HepG2 (cell line): ENCODE data around the gene IFNA16. TPM values are rescaled to one million over a fixed set of nuclear protein-coding genes. Genes with fewer than 3 reads are reported as not detected.

Source experiments
- ATAC-seq: fragments of 200-7000 bp; cut with Tn5 transposase; 3 replicates; pipeline ENCODE4 v1.9.1; 2020; ENCODE audit warnings: mild to moderate bottlenecking, moderate library complexity
- BruUV-seq: library from RNA; stranded (reverse); fragments of 400-500 nt; replicated peaks from 2 replicates; lab custom pipeline; 2021; lab: Mats Ljungman, UMichigan
- CTCF ChIA-PET: fragments of 300-600 bp; formaldehyde crosslinking; extraction: SDS; loops from one replicate; lab custom pipeline; 2021; ENCODE audit warnings: low total read pairs, inconsistent platforms, low intra/inter-chr PET ratio; lab: Yijun Ruan, JAX
- POLR2A ChIA-PET: fragments of 350-600 bp; sonication (Branson Sonifier 250); formaldehyde crosslinking; loops from one replicate; lab custom pipeline; 2020; ENCODE audit warnings: antibody characterized with exemption, inconsistent platforms; lab: Yijun Ruan, JAX
- DNase-seq: peaks from one replicate; pipeline ENCODE4 v3.0.0-alpha.2; 2015; ENCODE audit warnings: low spot score
- FAIRE-seq: peaks from 3 replicates; lab custom pipeline; 2011; peaks lifted over from hg19 to GRCh38; lab: Jason Lieb, UNC
- H2AFZ ChIP-seq: one replicate; pipeline ENCODE4 v1.6.1; 2011; ENCODE audit warnings: low read length, inconsistent platforms
- H3K27ac ChIP-seq: fragments of 300-600 bp; 3 replicates; pipeline ENCODE4 v1.8.0; 2011; ENCODE audit warnings: mixed run types, mild to moderate bottlenecking, mixed read lengths, low read length, inconsistent platforms; ENCODE audit not compliant: insufficient read depth; ENCODE audit errors: extremely low read length
- H3K27me3 ChIP-seq, 2 experiments: fragments of 200-600 bp in 1 of 2; 2 replicates in 1 of 2; 3 replicates in 1 of 2; pipeline versions ENCODE4 v1.6.0 to v1.8.0; 2011; ENCODE audit warnings: low read length in 2 of 2, mild to moderate bottlenecking in 2 of 2, moderate library complexity in 2 of 2, inconsistent platforms in 1 of 2; ENCODE audit not compliant: insufficient read depth in 2 of 2, control insufficient read depth in 1 of 2
- H3K36me3 ChIP-seq, 2 experiments: fragments of 200-600 bp in 1 of 2; replicated peaks in 1 of 2; 2 replicates in 1 of 2; 3 replicates in 1 of 2; pipeline versions ENCODE4 v1.5.1 to v1.8.0; 2011; ENCODE audit warnings: low read length in 2 of 2, inconsistent platforms in 1 of 2; ENCODE audit not compliant: insufficient read depth in 2 of 2, control insufficient read depth in 1 of 2
- H3K4me1 ChIP-seq: 2 replicates; pipeline ENCODE4 v1.5.1; 2012; ENCODE audit warnings: low read length, inconsistent platforms; ENCODE audit not compliant: insufficient read depth
- H3K4me2 ChIP-seq: 2 replicates; pipeline ENCODE4 v1.6.0; 2011; ENCODE audit warnings: low read depth, low read length, inconsistent platforms
- H3K4me3 ChIP-seq, 3 experiments: fragments of 200-600 bp in 1 of 3; sonication (generic), shearing (Covaris generic) in 1 of 3; replicated peaks in 1 of 3; 2 replicates each; pipeline ENCODE4 v1.5.1; 2011 to 2016; ENCODE audit warnings: low read length in 3 of 3, inconsistent platforms in 2 of 3, low read depth in 2 of 3, mild to moderate bottlenecking in 2 of 3, control low read depth in 1 of 3, mixed read lengths in 1 of 3; ENCODE audit not compliant: insufficient read depth in 1 of 3
- H3K79me2 ChIP-seq: one replicate; pipeline ENCODE4 v1.6.1; 2011; ENCODE audit warnings: low read length, inconsistent platforms; ENCODE audit not compliant: insufficient read depth
- H3K9ac ChIP-seq: 2 replicates; pipeline ENCODE4 v1.6.0; 2011; ENCODE audit warnings: mild to moderate bottlenecking, low read depth, low read length, inconsistent platforms; ENCODE audit not compliant: insufficient read depth
- H3K9me3 ChIP-seq: 2 replicates; pipeline ENCODE4 v1.5.1; 2012; ENCODE audit warnings: mild to moderate bottlenecking, low read length
- H4K20me1 ChIP-seq: 2 replicates; pipeline ENCODE4 v1.6.0; 2011; ENCODE audit warnings: inconsistent platforms, mild to moderate bottlenecking, low read length, moderate library complexity; ENCODE audit not compliant: insufficient read depth
- ATM ChIP-seq: fragments of 450-650 bp; IDR thresholded peaks from 2 replicates; pipeline ENCODE4 v1.7.1; 2017; ENCODE audit warnings: mild to moderate bottlenecking, borderline replicate concordance
- EZH2 ChIP-seq: conservative IDR thresholded peaks from 2 replicates; pipeline ENCODE4 v1.6.1; 2012; ENCODE audit warnings: mild to moderate bottlenecking, low read depth, low read length, moderate library complexity
- HNF4A ChIP-seq: sonication (generic); formaldehyde crosslinking; IDR thresholded peaks from 2 replicates; pipeline ENCODE4 v1.4.0; 2020; ENCODE audit warnings: missing genetic modification reagents
- HNRNPH1 ChIP-seq: fragments of 200-400 bp; formaldehyde crosslinking; optimal IDR thresholded peaks from 2 replicates; pipeline ENCODE3; 2017; ENCODE audit warnings: mild to moderate bottlenecking, low read depth, low read length
- IRF2 ChIP-seq: IDR thresholded peaks from 2 replicates; pipeline ENCODE4 v1.6.1; 2018; ENCODE audit warnings: missing genetic modification reagents, missing compliant biosample characterization
- IRX3 ChIP-seq: sonication (generic); formaldehyde crosslinking; IDR thresholded peaks from 2 replicates; pipeline ENCODE4 v1.8.1; 2023; ENCODE audit warnings: mild to moderate bottlenecking, low read depth, missing genetic modification reagents, borderline replicate concordance
- MATR3 ChIP-seq: sonication (generic); formaldehyde crosslinking; IDR thresholded peaks from 2 replicates; pipeline ENCODE4 v1.4.0; 2020; ENCODE audit warnings: missing genetic modification reagents
- POGK ChIP-seq: sonication (generic); formaldehyde crosslinking; conservative IDR thresholded peaks from 2 replicates; pipeline ENCODE4 v1.8.0; 2022; ENCODE audit warnings: mild to moderate bottlenecking, moderate library complexity, missing genetic modification reagents
- RAD51 ChIP-seq: fragments of 450-650 bp; IDR thresholded peaks from 2 replicates; pipeline ENCODE4 v1.6.1; 2016; ENCODE audit warnings: borderline replicate concordance
- SALL2 ChIP-seq: sonication (generic); formaldehyde crosslinking; IDR thresholded peaks from 2 replicates; pipeline ENCODE4 v1.8.1; 2023; ENCODE audit warnings: mild to moderate bottlenecking, missing genetic modification reagents, inconsistent platforms
- ZNF333 ChIP-seq: sonication (generic); formaldehyde crosslinking; IDR thresholded peaks from 2 replicates; pipeline ENCODE4 v1.4.0; 2020; ENCODE audit warnings: mild to moderate bottlenecking, missing genetic modification reagents, borderline replicate concordance
- ZNF749 ChIP-seq: sonication (generic); formaldehyde crosslinking; IDR thresholded peaks from 2 replicates; pipeline ENCODE4 v1.8.0; 2022; ENCODE audit warnings: mild to moderate bottlenecking, missing genetic modification reagents, moderate library complexity, borderline replicate concordance
- ZNF773 ChIP-seq: sonication (generic); formaldehyde crosslinking; IDR thresholded peaks from 2 replicates; pipeline ENCODE4 v1.4.0; 2020; ENCODE audit warnings: missing genetic modification reagents, borderline replicate concordance
- WGBS: methylation state at CpG from one replicate; pipeline ENCODE4 v1.1.6; 2017; ENCODE audit warnings: low lambda C conversion rate; 5-methylcytosine and 5-hydroxymethylcytosine counted together
- in situ Hi-C: cut with HindIII; loops from 2 replicates; pipeline ENCODE4 v1.10.0; 2017; ENCODE audit warnings: low pct_unique_long_range_greater_than_20kb; ENCODE audit not compliant: extremely low pct_ligation_motif_present
- intact Hi-C: fragments of 100-400 bp; cut with micrococcal nuclease; formaldehyde crosslinking; loops from one replicate; pipeline ENCODE4 v1.10.0; 2022; ENCODE audit not compliant: unreplicated experiment
- polyA plus RNA-seq, 8 experiments: library from polyadenylated mRNA; depleted of rRNA in 3 of 8; stranded (reverse) in 7 of 8; unstranded in 1 of 8; fragments of >200 nt; fragmentation: Illumina TruSeq in 4 of 8; extraction: Trizol in 4 of 8; gene quantifications; 2 replicates each; pipeline versions ENCODE4 v1.2.1 to v1.2.3, GENCODE V29; 2011 to 2016; ENCODE audit warnings: low read depth in 4 of 8, missing spikeins in 1 of 8, mixed read lengths in 1 of 8; ENCODE audit not compliant: insufficient read depth in 1 of 8
- total RNA-seq, 5 experiments: library from RNA; depleted of rRNA; stranded (reverse); fragments of >200 nt; fragmentation: Illumina TruSeq; extraction: Trizol; gene quantifications; 2 replicates each; pipeline ENCODE4 v1.2.3, GENCODE V29; 2016; ENCODE audit warnings: low read depth in 1 of 5
- TF ChIP-seq, protein P1 (sequence below): sonication (generic); formaldehyde crosslinking; IDR thresholded peaks from 2 replicates; pipeline ENCODE4 v1.5.1; 2020; ENCODE audit warnings: mild to moderate bottlenecking, missing genetic modification reagents, borderline replicate concordance
- TF ChIP-seq, protein P2 (sequence below): sonication (generic); formaldehyde crosslinking; IDR thresholded peaks from 2 replicates; pipeline ENCODE4 v1.9.0; 2021; ENCODE audit warnings: missing genetic modification reagents, mild to moderate bottlenecking, borderline replicate concordance

The IFNA16 gene
- total and polyA plus RNA-seq, 2 of the 13 experiments (the other 11 are each of a cell fraction or from before 2014, with no cell fraction given): not detected

GRCh38 chr9:21255538-21256212, 38.6 kb upstream of the IFNA16 start:
- Histone ChIP-seq H3K4me2 (no peak overlapping the region), H3K9ac (no peak overlapping the region), H4K20me1 (no peaks in the 10 kb centered on the region), H2AFZ (no peak overlapping the region), H3K27ac (no peak overlapping the region), H3K4me3 (no peak overlapping the region), H3K9me3 (no peaks in the 10 kb centered on the region), H3K27me3 (no peaks in the 10 kb centered on the region), H3K4me1 (peaks cover 8% of the 10 kb centered on the region), H3K36me3 (no peaks in the 10 kb centered on the region), H3K79me2 (no peaks in the 10 kb centered on the region)
- CTCF ChIA-PET: no interaction called here
- intact Hi-C loops (no loop called here), in situ Hi-C loops (no loop called here)
- POLR2A ChIA-PET: no interaction called here
- TF ChIP-seq IRX3 (CRISPR knock-in tag) (no peak), ZNF773 (no peak), IRF2 (CRISPR knock-in tag) (no peak), HNF4A (CRISPR knock-in tag) (no peak), ATM (no peak), EZH2 (no peak), POGK (CRISPR knock-in tag) (no peak), MATR3 (CRISPR knock-in tag) (no peak), RAD51 (no peak), ZNF333 (no peak), HNRNPH1 (no peak), SALL2 (CRISPR knock-in tag) (no peak), ZNF749 (CRISPR knock-in tag) (no peak)
- TF ChIP-seq, protein P1, sequence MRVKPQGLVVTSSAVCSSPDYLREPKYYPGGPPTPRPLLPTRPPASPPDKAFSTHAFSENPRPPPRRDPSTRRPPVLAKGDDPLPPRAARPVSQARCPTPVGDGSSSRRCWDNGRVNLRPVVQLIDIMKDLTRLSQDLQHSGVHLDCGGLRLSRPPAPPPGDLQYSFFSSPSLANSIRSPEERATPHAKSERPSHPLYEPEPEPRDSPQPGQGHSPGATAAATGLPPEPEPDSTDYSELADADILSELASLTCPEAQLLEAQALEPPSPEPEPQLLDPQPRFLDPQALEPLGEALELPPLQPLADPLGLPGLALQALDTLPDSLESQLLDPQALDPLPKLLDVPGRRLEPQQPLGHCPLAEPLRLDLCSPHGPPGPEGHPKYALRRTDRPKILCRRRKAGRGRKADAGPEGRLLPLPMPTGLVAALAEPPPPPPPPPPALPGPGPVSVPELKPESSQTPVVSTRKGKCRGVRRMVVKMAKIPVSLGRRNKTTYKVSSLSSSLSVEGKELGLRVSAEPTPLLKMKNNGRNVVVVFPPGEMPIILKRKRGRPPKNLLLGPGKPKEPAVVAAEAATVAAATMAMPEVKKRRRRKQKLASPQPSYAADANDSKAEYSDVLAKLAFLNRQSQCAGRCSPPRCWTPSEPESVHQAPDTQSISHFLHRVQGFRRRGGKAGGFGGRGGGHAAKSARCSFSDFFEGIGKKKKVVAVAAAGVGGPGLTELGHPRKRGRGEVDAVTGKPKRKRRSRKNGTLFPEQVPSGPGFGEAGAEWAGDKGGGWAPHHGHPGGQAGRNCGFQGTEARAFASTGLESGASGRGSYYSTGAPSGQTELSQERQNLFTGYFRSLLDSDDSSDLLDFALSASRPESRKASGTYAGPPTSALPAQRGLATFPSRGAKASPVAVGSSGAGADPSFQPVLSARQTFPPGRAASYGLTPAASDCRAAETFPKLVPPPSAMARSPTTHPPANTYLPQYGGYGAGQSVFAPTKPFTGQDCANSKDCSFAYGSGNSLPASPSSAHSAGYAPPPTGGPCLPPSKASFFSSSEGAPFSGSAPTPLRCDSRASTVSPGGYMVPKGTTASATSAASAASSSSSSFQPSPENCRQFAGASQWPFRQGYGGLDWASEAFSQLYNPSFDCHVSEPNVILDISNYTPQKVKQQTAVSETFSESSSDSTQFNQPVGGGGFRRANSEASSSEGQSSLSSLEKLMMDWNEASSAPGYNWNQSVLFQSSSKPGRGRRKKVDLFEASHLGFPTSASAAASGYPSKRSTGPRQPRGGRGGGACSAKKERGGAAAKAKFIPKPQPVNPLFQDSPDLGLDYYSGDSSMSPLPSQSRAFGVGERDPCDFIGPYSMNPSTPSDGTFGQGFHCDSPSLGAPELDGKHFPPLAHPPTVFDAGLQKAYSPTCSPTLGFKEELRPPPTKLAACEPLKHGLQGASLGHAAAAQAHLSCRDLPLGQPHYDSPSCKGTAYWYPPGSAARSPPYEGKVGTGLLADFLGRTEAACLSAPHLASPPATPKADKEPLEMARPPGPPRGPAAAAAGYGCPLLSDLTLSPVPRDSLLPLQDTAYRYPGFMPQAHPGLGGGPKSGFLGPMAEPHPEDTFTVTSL: no peak
- TF ChIP-seq, protein P2, sequence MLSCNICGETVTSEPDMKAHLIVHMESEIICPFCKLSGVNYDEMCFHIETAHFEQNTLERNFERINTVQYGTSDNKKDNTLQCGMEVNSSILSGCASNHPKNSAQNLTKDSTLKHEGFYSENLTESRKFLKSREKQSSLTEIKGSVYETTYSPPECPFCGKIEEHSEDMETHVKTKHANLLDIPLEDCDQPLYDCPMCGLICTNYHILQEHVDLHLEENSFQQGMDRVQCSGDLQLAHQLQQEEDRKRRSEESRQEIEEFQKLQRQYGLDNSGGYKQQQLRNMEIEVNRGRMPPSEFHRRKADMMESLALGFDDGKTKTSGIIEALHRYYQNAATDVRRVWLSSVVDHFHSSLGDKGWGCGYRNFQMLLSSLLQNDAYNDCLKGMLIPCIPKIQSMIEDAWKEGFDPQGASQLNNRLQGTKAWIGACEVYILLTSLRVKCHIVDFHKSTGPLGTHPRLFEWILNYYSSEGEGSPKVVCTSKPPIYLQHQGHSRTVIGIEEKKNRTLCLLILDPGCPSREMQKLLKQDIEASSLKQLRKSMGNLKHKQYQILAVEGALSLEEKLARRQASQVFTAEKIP (CRISPR knock-in tag): no peak
- BruUV-seq: no TSS peak
- 4% methylated on average over 5 of the region's 5 CpGs for WGBS
- FAIRE-seq (no peak), DNase-seq (no peak), ATAC-seq (no peak)
